Activated T-cell treated with anti-CD3 and anti-CD28 coated beads for 1 hour (primary cell): Measurements from ENCODE around the gene SLC6A8.

Source experiments
- DNase-seq: peaks from one replicate; pipeline ENCODE4 v3.0.0-alpha.2; 2020; ENCODE audit warnings: low read depth

Gene SLC6A8

DNA sequence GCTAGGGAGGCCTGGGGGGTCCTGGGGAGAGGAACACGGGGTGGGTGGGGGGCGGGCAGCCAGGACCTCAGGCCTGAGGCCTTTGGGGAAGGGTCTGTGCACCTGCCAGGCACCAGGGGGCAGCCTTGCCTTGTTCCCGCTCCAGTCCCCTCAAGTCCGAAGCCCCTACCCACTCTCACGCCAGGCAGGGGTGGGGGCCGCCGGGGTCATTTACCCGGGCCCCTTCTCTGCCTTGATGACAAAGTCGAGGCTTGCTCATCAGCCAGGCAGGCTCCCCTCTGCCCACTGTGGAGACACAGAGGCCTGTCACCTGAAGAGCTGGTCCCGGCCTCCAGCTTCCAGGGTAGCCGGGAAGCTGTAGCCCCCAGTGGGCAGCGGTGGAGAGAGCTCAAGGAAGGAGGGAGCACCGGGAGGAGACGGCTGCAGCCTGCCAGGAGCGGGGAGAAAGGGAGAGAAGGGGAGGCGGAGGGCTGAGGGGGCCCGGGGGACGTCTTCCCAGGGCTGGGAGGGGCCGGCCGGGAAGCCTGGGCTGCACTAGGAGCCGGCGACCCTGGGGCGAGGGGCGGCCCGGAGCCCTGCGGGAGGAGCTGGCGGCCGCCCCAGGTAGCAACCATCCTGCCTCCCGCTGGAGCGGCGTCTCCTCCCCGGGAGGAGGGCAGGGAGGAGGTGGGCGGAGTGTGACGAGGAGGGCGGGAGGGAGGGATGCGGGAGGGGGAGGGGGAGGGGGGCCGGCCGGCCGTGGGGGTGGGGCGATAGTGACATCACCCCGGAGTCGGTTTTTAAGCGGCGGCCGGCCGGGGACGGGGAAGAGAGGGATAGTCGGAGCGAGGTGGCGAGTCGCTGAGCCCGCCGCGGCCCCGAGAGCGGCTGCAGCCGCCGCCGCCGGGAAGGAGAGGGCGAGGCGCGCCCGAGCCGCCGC is at the start of gene SLC6A8:
TSS of gene SLC6A8 (plus strand) at position 806 of the 919 bp plus-strand sequence. CDS start 649 bp downstream, outside the sequence.
- peak; percentile 19 for DNase-seq

DNA sequence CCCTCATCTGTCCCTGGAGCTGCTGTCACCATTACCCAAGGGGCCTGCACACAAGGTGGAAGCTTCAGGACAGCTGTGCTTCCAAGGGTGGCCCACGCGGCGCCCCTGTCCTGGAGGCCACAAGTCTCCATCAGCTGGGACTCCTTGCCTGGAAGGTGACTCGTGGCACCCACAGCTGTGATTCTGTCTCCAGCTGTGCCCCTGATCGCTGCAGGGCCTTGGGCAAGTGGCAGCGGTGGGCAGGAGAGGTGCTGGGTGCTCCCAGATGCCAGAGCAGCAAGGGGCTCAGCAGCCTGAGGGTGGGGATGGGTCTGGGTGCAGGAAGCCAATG is 49.7 kb upstream of the SLC6A8 start:
- DNase-seq = no peak

DNA sequence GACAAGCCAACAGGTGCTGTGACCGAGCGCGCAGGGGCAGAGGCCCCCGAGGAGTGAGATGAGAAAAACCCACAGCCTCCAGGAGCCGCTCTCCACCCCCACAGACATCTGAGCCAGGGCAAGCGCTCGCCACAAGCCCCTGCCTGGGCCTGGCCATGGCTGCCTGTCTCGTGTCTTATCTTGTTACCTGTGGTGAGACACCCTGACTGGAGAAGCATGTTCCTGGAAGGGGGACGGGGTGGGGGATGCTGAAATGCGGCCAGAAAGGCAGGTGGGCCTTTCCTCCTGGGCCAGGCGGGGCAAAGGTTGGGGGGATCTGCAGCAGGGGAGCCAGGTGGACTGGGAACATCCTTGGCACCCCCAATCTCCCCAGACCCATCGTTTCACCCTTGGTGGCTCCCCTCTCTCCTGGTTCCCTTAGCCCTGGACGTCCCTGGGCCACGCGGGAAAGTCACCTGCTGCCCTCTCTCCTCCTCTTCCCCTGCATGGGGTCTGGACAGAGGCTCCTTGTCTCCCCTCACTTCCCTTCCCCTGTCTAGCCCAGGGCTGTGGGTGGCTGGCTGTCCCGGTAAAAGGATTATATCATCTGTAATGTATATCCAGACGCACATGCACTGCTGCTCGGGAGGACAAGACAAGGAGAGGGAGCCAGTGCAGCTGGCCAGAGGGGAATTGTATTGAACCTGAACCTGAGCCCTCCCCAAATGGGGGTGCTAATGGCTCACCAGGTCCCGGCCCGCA is 49.1 kb upstream of the SLC6A8 start:
- DNase-seq = no peak

DNA sequence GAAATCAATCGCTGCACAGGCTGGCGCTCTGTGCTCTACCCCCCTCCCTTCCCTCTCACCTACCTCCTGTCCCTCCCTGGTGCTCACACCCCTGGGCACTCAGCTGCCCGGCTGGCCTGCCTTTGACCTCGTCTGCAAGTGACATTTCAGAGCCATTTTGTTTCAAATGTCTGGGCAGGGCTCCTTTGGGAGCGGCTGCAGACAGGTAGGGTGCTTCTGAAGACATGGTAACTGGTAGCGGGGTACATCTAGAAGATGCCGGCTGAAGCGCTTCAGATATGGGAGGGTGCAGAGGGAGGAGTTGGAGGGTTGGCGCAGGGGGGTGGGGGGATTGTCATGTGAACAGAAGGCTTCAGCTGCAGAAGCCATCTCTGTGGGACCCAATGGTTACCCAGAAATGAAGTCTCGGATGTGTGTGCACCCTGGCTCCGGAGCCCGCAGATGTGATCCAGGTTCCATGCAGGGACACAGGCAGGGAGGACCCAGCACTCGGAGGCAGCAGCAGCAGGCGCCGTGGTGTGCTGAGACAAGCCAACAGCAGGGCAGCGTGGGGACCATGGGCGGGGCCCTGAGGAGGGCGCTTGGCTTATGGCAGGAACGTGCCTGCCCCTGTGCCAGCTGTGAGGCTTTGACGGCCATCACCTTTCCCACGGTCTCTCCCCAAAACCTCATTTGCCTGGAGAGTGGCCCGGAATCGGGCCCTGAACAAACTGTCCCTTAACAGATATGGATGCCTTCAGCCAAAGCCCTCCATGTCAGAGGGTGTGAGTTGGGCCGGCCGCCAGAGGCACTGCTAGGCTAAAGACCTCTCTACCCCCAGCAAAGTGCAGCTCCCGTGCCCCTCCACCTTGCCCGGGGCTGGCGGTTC is 48.3 kb upstream of the SLC6A8 start:
- no peak for DNase-seq

DNA sequence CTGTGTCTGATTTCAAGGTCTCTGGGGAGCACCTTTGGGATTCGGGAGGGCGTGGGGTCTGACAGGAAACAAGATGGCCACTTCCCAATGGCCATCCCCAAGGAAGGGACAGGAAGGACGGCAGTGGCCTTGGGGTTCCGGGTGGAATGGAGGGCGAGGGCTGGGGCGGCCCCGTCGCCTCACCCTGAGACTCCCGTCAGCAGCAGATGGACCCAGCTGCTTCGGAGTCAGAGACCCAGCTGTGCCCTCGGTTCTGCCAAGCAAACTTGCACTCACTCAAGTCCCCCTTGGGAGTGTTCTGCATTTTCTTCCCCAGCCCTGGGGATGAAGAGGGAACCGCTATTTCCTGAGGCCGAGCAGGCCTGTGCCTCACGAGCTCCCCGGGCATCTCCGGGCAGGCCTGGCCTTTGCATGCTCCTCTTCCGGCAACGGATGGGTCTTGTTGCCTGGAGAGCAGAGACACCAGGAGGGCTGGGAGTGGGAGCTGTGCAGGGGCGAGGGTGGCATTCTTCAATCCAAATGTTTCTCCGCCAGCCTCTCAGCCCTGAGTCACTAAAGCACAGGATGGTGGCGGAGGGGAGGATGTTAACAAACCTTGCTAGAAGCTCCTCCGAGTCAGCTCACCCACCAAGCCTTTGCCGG is 47.6 kb upstream of the SLC6A8 start:
- DNase-seq = no peak

DNA sequence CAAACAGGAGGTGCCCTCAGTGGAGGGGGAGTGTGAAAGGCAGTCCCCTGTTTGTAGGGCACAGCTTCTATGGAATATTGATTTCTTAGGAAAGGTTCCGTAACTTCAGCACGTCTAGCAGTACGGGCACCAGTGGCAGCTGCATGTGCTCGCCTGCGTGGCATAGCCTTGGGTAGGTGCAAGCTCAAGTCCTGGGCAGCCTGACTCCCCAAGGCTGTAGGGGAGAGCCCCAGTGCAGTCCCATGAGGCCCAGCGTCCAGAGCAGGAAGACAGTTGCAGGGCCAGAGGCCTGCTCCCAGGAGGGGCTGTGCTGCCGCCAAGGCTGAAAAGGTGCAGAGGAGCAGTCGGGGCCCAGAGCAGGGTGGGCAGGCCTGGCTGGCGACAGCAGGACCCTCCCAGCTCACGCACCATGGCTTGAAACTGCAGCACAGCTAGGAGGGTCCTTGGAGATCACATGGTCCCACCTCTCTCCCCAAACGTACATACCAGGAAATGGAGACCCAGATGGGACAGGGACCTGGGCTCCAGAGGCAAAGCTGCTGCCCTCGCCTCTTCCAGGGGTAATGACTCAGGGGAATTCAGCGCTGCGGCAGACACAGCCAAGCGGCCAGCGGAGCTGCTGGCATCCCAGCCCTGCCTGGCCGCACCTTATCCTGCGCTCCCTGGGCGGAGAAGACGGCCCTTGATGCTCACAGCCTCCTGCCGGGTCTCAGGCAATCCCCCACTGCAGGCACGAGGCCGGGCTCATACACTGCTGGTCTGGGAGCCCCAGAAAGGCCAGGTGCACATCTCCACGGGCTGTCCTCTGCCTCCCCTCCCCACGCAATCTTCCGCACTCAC is 46.8 kb upstream of the SLC6A8 start:
- no peak for DNase-seq

DNA sequence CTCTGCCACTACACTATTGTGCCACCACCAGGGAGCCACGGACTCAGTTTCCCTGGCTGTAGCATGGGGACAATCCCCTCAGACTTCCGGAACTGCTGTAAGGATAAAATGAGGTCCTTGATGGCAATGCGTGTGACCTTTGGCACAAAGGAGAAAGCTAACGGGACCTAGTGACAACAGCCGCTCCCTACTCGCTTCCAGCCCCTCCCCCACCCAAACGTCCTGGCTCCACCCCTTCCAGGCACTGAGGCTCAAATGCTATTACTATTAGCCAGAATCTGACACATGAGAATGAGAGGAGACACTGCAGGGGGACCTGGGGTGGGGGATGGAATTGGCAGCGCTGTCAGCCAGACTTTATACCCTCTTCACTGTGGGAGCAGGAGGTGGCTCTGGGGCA is 46.1 kb upstream of the SLC6A8 start:
- no peak for DNase-seq

DNA sequence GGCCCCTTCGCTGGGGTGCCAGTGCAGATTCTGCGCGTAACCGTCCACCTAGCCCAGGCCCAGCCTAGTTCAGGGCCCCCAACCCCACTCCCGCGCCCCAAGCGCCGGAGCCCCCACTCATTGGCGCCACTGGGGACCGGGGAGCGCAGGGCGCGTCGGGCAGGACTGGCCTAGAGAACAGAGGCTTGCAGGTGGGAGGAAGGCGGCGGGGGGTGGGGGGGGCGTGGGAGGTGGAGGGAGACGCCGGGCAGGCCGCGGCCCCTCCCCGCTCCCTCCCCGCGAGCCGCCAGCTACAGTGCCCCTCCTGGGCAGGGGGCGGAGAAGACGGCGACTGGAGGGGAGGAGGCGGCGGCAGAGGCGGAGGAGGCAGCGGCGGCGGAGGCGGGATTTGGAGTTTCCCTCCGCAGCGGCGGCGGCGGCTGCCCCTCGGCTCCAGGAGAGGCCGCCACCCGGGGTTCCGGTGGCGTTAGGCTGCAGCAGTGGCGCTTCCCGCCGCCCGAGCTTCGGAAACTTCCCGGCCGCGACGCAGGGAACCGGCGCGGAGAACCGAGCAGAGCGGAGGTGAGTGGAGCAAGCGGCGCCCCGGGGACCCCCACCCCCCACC is 45.6 kb upstream of the SLC6A8 start:
- no peak for DNase-seq

DNA sequence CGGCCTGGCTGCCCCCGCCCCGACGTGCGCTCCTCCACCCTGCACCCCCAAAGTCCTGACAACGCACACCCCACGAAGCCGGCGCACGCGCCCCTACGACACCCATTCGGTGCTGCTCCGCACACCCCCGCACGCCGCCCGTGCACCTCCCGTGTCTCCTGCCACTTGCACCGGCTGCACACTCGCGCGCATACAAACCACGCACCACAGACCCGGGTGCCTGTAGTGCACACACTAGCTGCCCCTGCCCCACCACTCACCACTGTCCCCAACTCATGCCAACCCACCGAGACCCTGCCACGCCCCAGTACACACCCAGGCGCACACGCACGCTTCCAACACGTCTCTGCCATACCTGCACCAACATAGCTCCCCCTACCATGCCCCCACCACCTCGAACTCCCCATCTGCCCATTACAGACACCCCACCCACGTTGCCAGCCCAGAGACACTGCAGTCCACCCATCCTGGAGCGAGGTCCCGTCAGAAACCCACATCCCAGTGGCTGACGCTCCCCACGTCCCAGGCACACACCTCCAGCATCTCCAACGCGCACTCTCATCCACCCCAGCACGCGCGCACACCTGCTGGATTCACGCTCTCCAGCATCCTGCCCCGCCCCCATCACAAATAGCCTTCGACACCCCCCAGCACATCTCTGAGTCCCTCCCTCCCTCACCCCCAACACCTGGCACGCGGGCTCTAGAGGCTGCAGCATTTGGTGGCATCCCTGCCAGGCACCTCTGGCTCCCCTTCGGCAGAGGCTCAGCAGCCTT is 44.9 kb upstream of the SLC6A8 start:
- no peak for DNase-seq

DNA sequence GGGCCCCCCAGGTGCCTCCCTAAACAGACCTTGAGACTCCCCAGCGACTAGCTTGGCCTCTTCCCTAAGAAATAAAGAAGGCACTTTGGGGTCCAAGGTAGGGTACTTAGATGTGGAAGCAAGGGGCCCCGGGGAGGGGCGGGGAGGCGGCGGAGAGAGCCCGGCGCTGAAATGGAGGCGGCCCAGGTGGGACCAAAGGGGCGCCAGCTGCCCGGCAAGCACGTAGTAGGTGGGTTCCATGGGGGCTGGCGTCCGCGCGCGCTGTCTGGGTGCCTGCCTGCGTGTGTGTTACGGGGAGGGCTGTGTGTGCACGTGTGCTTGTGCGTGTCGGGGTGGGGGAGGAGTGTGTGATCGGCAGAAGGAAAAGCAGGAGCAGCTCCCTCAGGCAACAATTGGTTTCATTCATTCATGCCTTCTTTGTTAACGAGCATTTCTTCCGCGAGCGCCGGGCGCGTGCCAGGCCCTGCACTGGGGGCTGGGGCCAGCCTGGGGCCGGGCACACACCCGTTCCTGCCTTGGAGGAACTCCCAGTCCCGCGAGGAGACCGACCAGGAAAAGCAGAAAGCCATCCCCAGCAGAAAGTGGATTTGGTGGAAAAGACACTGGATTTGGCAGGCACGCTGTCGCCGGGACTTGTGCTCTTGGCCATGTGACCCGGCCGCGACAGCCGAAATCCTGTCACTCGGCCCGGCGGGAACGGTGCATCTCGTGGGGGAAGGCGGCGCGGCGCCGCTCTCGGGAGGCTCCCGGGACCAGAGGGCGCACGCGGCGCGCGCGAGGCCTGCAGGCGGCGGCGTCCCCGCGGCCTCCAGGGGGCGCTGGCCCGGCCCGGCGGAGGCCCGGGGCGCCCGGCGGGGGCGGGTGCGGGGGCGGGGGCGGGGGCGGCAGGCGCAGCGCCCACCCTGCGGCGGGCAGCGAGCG is 44.0 kb upstream of the SLC6A8 start:
- DNase-seq = no peak

DNA sequence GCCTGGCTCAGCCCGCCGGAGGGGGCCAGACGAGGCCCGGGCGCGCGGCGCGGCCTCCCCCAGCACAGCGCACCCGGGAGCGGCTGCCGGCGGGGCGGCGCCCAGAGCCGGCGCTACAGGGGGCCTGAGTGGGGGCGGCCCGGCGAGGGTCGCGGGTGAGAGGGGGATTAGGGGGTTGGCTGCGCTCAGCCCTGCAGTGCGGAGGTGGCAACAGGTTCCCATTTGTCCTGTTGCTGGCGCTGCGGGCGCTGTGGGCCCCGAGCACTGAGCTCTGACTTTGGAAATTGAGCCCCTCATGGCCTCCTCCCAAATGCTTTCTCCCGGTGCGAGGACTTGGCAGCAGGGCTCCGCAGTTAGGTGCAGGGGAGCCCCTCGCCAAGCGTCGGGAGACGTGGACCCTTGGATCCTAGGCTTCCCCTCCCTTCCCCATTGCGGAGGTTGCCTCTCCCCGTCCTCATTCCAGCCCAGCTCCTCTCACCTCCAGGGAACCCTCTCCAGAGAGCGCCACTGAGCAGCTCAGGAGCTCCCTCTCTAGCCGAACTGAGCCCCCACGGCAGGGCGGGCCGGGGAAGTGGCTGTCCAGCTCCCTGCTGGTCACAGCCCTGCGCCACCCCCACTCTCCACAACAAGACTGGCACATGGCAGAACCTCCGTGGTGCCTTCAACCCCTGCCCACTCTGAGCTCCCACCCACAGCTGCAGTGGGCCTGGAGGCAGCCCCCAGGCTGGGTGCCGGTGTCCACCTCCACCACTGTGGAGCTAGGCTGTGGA is 43.2 kb upstream of the SLC6A8 start:
- no peak for DNase-seq

DNA sequence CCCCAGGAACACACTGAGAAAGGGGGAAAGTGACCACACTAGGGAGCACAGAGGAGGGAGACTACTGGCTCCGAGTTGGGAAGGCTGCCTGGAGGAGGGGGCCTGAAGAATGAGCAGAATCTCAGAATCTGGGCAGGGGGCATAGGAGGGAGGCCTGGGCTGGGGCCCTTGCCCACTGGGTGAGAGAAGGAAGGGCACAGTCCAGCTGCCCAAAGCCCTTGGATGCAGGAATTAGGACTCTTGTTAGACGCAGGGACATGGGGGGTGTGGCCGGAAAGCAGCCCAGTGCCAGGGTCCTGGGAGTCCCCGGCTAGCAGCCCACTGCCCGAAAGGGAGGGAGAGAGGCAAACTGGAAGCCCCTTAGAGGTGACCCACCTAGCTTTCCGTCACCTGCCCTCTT is 42.6 kb upstream of the SLC6A8 start:
- DNase-seq = no peak

DNA sequence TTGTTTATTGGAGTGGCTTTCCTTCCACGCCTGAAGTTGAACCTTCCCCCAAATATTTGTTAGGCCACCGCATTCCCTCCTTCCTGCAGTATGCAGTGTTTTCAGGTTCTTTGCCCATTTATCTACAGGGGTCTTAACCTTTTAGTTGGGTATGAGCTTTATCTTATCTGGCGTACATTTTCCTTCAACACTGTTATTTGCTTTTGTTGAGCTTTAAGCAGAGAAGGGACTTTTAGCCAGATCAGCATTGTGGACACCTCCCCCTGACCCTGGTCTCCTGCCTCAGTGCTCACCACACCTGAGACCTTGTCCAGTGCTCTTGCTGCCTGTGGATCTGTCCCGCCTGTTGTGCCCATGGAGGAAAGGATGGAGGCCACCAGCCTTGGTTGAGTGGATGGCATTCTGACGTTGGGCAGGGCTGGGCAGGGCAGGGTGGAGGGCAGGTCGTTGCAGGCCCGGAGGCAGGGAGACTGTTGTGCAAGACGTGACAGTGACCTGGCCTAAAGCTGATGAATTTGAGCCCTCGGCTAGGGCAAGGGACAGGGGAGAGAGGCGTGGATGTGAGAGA is 41.7 kb upstream of the SLC6A8 start:
- no peak for DNase-seq

DNA sequence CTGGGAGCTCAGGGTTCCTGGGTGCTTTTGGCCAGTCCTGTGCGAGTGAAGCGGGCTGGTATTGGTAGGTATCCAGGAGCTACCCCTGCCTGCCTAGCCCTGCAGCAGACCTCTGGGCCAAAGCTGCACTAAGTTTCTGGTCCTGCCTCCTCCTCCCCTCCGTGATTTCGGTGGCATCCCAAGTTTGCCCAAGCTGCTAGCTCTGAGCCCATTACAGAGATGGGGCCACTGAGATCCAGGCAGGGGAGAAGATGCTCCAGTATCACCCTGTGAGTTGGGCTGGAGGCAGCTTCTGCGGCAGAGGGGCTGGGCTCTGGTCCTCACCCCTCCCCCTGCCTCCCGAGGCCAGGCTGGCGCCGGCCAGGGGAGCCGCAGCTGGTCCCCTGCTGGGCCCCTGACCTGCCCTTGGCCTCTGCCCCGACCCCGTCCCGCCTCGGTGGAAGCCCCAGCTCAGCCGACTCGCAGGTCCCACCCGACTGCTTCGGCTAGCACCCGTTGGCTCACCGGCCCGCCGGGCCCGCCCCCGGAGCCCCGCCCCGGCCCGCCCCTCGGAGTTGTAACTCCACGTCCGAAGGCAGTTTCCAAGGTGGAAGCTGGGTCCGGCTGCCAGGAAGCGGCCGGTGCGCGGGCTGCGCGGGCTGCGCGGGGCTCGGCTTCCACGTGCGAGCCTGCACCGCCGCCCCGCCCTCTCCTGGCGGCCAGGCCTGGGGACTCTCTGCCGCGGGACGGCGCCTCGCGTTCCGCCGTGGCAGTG is 40.9 kb upstream of the SLC6A8 start, which contains the start of gene DUSP9:
TSS of gene DUSP9 (plus strand) at position 584 of the 754 bp plus-strand sequence. CDS start 751 bp downstream, outside the sequence.
- DNase-seq = no peak

DNA sequence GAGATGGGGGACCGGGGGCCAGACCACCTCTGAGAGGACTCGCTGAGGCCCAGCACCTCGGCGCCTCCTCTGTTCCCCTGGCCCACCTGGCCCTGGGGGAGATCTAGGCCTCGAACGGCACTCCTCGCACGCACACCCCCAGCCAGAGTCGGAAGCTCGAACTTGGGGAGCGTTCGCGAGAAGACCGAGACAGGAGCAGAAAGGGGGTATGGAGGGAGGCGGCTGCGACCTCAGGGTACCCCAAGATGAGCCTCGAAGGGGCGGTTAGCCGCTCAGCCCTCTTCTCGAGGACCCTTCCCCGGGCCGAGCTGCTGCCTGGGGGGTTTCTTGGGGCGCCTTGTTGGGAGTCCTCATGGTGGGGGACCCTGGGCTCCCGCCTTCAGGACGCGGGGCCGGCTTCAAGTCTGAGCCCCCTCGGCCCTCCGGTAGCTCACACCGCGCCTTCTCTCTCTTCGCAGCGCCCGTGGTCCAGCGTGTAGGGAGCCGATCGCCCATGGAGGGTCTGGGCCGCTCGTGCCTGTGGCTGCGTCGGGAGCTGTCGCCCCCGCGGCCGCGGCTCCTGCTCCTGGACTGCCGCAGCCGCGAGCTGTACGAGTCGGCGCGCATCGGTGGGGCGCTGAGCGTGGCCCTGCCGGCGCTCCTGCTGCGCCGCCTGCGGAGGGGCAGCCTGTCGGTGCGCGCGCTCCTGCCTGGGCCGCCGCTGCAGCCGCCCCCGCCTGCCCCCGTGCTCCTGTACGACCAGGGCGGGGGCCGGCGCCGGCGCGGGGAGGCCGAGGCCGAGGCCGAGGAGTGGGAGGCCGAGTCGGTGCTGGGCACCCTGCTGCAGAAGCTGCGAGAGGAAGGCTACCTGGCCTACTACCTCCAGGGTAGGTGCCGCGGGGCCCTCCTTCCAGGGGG is 40.0 kb upstream of the SLC6A8 start:
- DNase-seq = no peak
